Stimulated activated CD8-positive, alpha-beta memory T cell treated with anti-CD3 and anti-CD28 coated beads, Interleukin-7, amount 100 ng/mL, for 24 hours (primary cell): Measurements from ENCODE around the gene EID2.

Experiments
- DNase-seq: peaks from one replicate; pipeline ENCODE4 v3.0.0-alpha.2; 2020; ENCODE audit warnings: low read depth

EID2 gene

GRCh38 chr19:39501340-39501739 lies 38.6 kb downstream of the EID2 start:
- DNase-seq, result no peak

GRCh38 chr19:39500543-39500942 lies 39.4 kb downstream of the EID2 start:
- no peak for DNase-seq

GRCh38 chr19:39499932-39500331 lies 40.0 kb downstream of the EID2 start:
- no peak for DNase-seq

GRCh38 chr19:39498798-39499642 lies 40.9 kb downstream of the EID2 start, which contains the start of gene DLL3:
DLL3 (plus strand) TSS chr19:39498947; CDS start chr19:39498975, 28 bp downstream.
- DNase-seq, result no peak

- DNase-seq, result no peak
These were observed 41.8 kb downstream of the EID2 start for GRCh38 chr19:39497996-39498797.

GRCh38 chr19:39497701-39497995 lies 42.3 kb downstream of the EID2 start:
- no peak for DNase-seq

GRCh38 chr19:39496063-39496462 lies 43.9 kb downstream of the EID2 start:
- DNase-seq, result no peak

- no peak for DNase-seq
These were observed 45.3 kb downstream of the EID2 start for GRCh38 chr19:39494661-39495060.

- DNase-seq, result no peak
These were observed 47.2 kb downstream of the EID2 start for GRCh38 chr19:39492788-39493187.

GRCh38 chr19:39492225-39492624 lies 47.7 kb downstream of the EID2 start:
- DNase-seq, result no peak

- DNase-seq, result no peak
These were observed 50.2 kb downstream of the EID2 start for GRCh38 chr19:39489756-39490155.
